HG03439 (cell line): ENCODE measurements around the gene CYP4F22.
"Not testable (repeated sequence)": the region's sequence is repeated elsewhere in the genome, so short reads cannot be mapped to it uniquely, and the experiment has no call there.

Experiments
- ATAC-seq: cut with Tn5 transposase; IDR thresholded peaks from one replicate; pipeline ENCODE4 v1.9.1; 2021; ENCODE audit warnings: mild to moderate bottlenecking, moderate library complexity; ENCODE audit not compliant: unreplicated experiment

The CYP4F22 gene

GRCh38 chr19:15488489-15489226, 19.7 kb upstream of the CYP4F22 start:
- ATAC-seq = no peak

- no peak for ATAC-seq
Measured at GRCh38 chr19:15495151-15495550, 13.2 kb upstream of the CYP4F22 start.

DNA sequence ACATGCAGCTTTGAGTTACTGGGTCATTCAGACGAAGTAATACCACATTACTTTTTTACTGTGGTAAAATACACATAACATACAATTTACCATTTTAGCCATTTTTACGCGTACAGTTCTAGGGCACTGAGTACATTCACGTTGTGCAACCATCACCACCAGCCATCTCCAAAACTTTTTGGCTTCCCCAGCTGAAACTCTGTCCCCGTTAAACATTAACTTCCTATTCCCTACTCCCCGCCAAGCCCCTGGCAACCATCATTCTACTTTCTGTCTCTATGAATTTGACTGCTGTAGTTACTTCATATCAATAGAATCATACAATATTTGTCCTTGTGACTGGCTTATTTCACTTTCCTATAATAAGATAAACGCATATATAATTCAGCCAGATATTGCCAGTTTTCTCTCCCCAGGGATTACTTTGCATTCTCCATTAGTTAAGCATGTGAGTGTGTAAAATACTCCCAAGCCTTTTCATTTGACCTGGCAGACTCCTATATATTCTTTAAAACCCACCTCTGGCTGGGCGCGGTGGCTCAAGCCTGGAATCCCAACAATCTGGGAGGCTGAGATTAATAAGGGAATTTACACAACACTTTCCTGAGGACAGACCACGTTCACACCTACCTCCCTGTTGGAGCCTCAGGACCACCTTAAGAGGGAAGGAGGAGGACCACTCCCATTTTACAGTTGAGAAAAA, 10.0 kb upstream of the CYP4F22 start:
- ATAC-seq = no peak

- no peak for ATAC-seq
Measured at GRCh38 chr19:15498910-15499309, 9.4 kb upstream of the CYP4F22 start.

- no peak for ATAC-seq
Measured at GRCh38 chr19:15501596-15501995, 6.7 kb upstream of the CYP4F22 start.

DNA sequence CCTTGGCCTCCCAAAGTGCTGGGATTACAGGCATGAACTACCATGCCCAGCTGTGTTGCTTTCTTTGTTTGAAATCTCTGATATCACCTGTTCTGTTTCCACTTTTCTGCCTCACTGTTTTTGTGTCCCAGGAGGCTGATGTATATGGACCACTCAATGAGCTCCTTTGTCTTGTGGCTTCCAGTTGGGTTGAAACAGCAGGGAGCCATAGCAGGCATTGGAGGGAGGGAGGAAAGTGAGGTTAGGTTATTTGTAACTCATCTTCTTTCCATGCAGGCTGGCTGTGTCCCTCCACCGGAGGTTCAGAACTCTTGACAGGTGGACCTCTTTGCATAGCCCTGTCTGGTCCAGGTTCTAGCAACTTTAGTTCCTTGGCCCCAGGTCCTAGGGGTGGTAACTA, 6.1 kb upstream of the CYP4F22 start:
- no peak for ATAC-seq

GRCh38 chr19:15506074-15506571, 2.2 kb upstream of the CYP4F22 start:
- ATAC-seq = no peak

- ATAC-seq = no peak
Measured at GRCh38 chr19:15507068-15508034, 974 bp upstream of the CYP4F22 start.

- ATAC-seq = no peak
Measured at GRCh38 chr19:15511671-15512424, 3.5 kb downstream of the CYP4F22 start.

GRCh38 chr19:15515227-15515625, 6.9 kb downstream of the CYP4F22 start:
- ATAC-seq = not testable (repeated sequence)

DNA sequence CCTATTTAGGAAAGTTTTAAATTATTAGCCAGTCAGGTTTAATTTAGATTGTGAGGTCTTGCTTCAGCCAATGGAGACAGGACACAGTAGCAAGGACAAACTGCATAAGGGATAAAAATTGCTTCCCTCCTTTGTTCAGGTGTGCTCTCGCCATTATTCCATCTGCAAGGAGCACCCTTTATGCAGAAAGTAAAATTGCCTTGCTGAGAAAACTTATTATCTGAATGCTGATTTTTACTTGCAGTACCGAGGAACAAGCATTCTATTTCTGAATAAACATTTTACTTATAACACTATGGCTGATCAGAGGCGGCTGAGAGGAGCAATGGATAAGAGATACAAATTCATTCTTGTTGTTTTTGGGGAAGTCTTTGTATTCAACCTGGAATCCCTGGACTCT, 8.0 kb downstream of the CYP4F22 start:
- no peak for ATAC-seq

DNA sequence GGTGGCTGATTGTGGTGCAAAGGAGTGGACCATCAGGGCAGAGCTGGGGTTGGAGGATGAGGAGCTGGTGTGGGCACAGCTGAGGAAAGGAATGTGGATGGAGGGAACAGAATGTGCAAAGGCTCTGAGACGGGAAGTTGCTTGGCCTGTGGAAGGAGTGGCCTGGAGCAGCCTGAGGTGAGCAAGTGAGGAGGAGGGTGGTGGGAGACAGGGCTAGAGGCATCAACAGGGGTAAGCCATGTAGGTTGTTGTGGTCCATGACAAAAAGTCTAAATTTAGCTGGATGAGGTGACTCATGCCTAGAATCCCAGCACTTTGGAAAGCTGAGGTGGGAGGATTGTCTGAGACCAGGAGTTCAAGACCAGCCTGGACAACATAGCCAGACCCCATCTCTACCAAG, 9.5 kb downstream of the CYP4F22 start:
- ATAC-seq = no peak

DNA sequence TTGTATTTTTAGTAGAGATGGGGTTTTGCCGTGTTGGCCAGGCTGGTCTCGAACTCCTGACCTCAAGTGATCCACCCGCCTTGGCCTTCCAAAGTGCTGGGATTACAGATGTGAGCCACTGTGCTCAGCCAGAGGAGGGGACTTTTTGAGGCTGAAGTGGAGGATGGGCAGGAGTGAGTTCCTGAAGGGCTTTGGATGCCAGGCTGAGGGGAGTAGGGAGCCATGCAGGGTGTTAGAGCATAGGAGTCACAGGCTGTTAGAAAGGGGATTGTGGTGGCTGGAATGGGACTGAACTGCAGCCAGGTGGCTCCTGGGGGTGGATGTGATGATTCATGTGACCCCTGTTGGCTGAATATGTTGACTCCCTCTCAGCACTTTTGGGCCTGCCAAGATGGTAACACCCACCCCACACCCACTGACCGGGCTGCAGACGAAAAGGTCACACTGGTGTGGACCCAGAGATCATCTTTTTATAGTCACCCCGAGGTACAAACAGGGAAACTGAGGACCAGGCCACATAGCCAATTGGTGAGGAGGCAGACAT, 11.2 kb downstream of the CYP4F22 start:
- ATAC-seq = no peak

DNA sequence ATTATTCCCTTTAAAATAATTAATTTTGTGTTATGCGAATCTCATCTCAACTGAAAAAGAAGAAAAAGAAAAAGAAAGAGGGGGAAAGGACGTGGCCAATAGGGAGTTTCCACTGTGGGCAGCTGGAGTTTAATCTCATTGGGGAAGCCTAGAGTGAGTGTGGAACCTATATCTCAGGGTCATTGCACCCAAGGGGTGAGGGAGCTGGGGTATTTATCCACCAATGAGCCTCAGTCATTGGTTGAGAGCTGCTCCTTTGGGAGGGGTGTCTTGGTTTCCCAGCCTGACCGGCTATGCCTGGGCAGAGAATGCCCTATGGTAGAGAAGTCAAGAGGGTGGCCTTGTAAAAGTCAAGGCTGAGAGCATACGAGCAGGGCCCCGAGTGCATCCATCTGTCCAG, 16.5 kb downstream of the CYP4F22 start:
- ATAC-seq = no peak

- no peak for ATAC-seq
Measured at GRCh38 chr19:15525291-15525690, 17.0 kb downstream of the CYP4F22 start.

DNA sequence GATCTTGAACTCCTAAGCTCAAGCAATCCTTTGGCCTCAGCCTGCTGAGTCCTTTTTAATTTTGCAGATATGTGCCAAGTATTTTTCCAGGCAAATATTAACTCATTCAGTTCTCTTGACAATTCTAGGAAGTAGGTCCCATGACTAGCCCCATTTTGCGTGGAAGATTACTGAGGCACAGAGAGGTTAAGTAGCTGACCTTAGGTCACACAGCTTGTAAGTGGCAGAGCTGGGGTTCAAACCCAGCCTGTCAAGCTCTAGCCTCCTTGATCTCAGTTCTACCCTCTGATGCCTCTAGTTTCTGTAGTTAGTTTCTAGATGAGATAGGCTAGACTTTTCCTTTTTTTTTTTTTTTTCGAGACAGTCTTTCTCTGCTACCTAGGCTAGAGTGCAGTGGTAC, 18.1 kb downstream of the CYP4F22 start:
- no peak for ATAC-seq

- no peak for ATAC-seq
Measured at GRCh38 chr19:15527705-15528104, 19.4 kb downstream of the CYP4F22 start.

- no peak for ATAC-seq
Measured at GRCh38 chr19:15529774-15530372, 21.5 kb downstream of the CYP4F22 start.

DNA sequence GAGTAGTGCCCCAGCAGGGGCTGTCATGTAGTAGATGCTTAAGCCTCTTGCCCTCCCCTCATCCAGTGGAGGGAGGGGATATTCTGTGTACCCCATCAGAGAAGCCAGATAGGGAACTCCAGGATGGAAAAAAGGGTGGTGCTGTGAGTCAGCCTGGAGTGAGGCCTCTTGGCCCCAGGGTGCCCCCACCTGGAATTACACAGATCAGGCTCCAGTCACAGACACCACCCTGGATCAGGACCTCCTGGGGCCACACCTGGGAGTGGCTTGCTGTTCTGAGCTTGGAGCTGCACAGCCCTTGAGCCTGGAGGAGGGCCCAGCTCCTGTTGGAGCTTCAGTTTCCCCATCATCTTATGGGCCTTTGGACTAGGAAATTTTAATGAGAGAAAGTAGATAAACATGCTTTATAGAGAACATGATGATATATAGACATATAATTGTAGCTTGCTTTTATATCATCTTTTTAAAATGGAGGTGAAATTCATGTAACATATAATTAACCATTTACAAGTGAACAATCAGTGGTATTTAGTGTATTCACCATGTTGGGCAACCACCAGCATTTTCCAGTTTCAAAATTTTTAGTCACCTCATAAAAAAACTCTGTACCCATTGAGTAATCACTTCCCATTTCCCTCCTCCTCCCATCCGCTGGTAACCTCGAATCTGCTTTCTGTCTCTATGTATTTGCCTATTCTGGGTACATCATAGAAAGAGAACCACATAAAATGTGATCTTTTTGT, 24.6 kb downstream of the CYP4F22 start:
- no peak for ATAC-seq
